HG02973 (cell line): Measurements from ENCODE around the gene CLCN2.

ENCODE experiments used
- ATAC-seq: cut with Tn5 transposase; IDR thresholded peaks from one replicate; pipeline ENCODE4 v1.9.1; 2021; ENCODE audit warnings: moderate library complexity; ENCODE audit not compliant: unreplicated experiment

Gene CLCN2

DNA sequence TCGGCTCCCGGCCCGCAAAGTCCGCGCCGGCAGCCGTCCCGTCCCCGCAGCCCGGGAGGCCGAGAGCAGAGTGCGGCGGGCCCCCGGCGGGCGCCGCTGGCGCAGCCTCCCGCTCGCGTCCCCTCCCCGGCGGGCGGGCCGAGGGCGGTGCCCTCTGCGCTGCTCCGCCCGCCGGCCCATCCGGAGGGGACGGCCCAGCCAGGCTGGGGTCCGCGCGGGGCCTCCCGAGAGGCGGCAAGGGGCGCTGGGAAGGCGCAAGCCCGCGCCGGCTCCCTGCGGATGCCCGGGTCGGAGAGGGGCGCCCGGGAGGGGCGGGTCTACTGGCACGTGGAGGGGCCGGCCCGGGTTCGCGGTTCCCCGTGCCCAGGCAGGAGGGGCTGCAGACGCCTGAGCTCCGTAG lies at the start of gene CLCN2, which contains the start of gene POLR2H:
CLCN2 (minus strand) TSS at position 74 of the 400 bp plus-strand sequence. CDS start 126 bp downstream, outside the sequence.
POLR2H (plus strand) TSS at position 179 of the 400 bp plus-strand sequence. CDS start 1,783 bp downstream, outside the sequence.
- no peak for ATAC-seq

DNA sequence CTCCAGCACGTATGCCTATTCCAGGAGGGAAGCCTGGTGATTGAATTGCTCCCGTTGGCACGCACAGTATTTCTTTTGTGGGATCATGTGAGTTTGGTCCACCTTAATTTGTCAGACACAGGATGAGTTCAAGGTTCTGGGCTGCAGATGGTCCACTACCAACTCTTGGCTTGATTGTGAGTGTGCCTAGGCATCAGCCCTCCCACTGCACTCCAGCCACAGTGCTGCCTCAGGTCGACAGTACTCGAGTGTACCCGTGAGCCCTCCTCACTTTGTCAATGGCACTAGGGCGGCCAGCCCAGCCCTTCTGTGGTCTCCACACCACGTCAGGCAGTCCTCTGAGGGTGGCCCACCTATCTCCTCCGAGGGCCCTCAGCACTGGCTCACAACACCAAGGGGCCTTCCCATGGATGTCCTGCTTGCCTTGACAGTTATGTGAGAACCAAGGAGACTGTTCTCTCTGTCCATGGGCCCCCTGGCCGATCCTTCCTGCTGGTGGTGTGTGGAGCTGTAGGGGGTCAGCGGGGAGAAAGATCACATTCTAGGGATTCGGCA lies 48.6 kb upstream of the CLCN2 start:
- no peak for ATAC-seq

GRCh38 chr3:184409331-184409926 lies 48.0 kb upstream of the CLCN2 start:
- no peak for ATAC-seq

GRCh38 chr3:184405075-184406030 lies 43.9 kb upstream of the CLCN2 start:
- no peak for ATAC-seq

- no peak for ATAC-seq
Measured at GRCh38 chr3:184399410-184399809, 38.0 kb upstream of the CLCN2 start.

GRCh38 chr3:184395320-184395660 lies 33.9 kb upstream of the CLCN2 start:
- no peak for ATAC-seq

DNA sequence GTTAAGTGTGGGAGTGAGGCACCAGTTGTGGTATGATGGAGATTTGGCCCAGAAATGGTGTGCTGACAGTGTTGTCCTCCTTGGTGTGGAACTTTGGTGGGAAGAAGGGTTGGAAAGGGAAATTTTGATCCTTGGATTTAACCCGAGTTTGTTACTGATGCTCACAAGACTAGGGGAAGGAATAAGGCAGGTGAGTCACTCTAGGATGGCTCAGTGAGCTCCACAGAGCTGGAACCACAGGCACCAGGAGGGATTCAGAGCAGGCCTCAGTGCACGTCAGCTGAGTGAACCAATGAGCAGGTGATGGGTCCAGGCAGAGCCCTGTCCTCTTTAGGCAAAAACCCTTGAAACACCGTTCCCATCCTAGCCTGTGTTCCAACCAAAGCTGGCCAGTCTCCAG lies 29.9 kb upstream of the CLCN2 start:
- ATAC-seq = no peak

GRCh38 chr3:184389935-184390528 lies 28.6 kb upstream of the CLCN2 start:
- no peak for ATAC-seq

GRCh38 chr3:184389384-184389783 lies 28.0 kb upstream of the CLCN2 start:
- ATAC-seq = no peak

DNA sequence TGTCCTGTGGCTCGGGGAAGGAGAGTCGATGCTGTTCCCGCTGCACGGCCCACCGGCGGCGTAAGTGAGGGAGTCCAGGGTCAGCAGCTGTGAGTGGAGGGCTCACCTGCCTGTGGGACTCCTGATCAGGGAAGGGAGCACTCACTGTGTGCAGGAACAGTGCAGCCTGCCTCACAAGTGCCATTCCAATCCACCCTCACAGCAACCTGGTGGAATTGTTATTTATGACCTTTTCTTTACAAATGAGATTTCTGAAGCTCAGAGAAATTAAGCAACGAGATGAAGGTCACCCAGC lies 27.5 kb upstream of the CLCN2 start:
- ATAC-seq = no peak

- no peak for ATAC-seq
Measured at GRCh38 chr3:184388164-184388935, 26.9 kb upstream of the CLCN2 start.

GRCh38 chr3:184387174-184387714 lies 25.8 kb upstream of the CLCN2 start:
- no peak for ATAC-seq

- ATAC-seq = no peak
Measured at GRCh38 chr3:184386047-184386806, 24.8 kb upstream of the CLCN2 start.

GRCh38 chr3:184384856-184385422 lies 23.5 kb upstream of the CLCN2 start:
- no peak for ATAC-seq

DNA sequence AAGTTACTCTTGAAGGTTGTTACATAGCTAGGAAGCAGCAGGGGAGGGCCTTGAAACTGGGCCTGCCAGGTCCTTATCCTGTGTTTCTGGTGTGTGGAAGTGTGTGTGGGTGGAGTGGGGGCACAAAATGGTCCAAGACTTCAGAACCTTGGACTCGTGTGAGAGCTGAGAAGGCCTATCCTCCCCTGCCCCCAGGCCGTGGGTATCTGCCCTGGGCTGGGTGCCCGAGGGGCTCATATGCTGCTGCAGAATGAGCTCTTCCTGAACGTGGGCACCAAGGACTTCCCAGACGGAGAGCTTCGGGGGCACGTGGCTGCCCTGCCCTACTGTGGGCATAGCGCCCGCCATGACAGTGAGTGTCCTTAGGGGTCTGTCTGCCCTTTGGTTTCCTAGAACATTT lies 22.9 kb upstream of the CLCN2 start:
- ATAC-seq = no peak

GRCh38 chr3:184383033-184383740 lies 21.8 kb upstream of the CLCN2 start:
- no peak for ATAC-seq

- no peak for ATAC-seq
Measured at GRCh38 chr3:184382326-184383032, 21.1 kb upstream of the CLCN2 start.
